ENCODE data around the gene MYADM.

DNA sequence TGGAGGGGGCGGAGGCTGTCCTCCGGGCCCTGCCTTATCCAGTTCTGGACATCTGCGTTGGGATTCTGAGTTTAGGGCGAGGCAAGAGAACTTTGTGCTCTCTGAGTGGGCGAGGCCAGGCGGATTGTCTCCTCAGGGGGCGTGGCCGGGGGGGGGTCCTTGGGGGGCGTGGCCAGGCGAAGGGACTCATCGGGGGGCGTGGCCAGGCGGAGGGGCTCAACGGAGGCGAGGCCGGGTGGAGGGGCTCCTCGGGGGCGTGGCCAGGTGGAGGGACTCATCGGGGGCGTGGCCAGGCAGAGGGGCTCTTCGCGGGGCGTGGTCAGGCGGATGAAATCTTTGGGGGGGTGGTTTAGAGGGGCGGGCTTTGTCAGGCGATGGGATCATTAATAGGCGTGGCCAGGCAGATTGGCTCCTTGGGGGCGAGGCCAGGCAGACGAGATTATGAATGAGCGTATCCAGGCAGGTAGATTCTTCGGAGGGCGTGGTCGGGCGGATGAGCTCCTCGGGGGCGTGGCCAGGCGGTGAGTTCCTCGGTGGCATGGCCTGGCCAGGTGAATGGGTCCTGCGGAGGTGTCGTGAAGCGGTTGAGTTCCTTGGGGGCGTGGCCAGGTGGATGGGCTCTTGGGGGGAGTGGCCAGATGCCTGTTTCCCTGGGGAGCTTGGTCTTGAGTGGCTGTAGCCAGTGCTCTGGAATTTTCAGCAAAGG lies 31.1 kb downstream of the MYADM start:
- TF ChIP-seq, protein P1, sequence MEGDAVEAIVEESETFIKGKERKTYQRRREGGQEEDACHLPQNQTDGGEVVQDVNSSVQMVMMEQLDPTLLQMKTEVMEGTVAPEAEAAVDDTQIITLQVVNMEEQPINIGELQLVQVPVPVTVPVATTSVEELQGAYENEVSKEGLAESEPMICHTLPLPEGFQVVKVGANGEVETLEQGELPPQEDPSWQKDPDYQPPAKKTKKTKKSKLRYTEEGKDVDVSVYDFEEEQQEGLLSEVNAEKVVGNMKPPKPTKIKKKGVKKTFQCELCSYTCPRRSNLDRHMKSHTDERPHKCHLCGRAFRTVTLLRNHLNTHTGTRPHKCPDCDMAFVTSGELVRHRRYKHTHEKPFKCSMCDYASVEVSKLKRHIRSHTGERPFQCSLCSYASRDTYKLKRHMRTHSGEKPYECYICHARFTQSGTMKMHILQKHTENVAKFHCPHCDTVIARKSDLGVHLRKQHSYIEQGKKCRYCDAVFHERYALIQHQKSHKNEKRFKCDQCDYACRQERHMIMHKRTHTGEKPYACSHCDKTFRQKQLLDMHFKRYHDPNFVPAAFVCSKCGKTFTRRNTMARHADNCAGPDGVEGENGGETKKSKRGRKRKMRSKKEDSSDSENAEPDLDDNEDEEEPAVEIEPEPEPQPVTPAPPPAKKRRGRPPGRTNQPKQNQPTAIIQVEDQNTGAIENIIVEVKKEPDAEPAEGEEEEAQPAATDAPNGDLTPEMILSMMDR (conservative IDR thresholded peaks at IDR 0.05): no peak
- TF ChIP-seq ZFX (IDR thresholded peaks at IDR 0.05): no peak

Measured in C4-2B (cell line).